Trophoblast cell (in vitro differentiated cells and primary cell): ENCODE data around the gene STK10.
A peak's percentile ranks its signal among the peaks of the same experiment; 100 is the strongest.

Experiments used
- DNase-seq, 2 donors: peaks; one replicate each; pipeline ENCODE4 v3.0.0-alpha.2; 2016
- H2AFZ ChIP-seq: 2 replicates; pipeline ENCODE4 v1.6.1; 2013; ENCODE audit warnings: low read length, moderate library complexity, mild to moderate bottlenecking; ENCODE audit not compliant: insufficient read depth, poor library complexity
- H2AK5ac ChIP-seq: 2 replicates; pipeline ENCODE4 v1.6.1; 2013; ENCODE audit warnings: mild to moderate bottlenecking, low read length
- H2BK120ac ChIP-seq: 2 replicates; pipeline ENCODE4 v1.6.1; 2013; ENCODE audit warnings: low read length, mild to moderate bottlenecking, moderate library complexity; ENCODE audit not compliant: insufficient read depth, poor library complexity
- H2BK12ac ChIP-seq: 2 replicates; pipeline ENCODE4 v1.6.1; 2013; ENCODE audit warnings: mild to moderate bottlenecking, low read length, moderate library complexity
- H2BK5ac ChIP-seq: 2 replicates; pipeline ENCODE4 v1.6.1; 2013; ENCODE audit warnings: low read length, low read depth, moderate library complexity, mild to moderate bottlenecking; ENCODE audit not compliant: poor library complexity
- H3K14ac ChIP-seq: 2 replicates; pipeline ENCODE4 v1.6.1; 2013; ENCODE audit warnings: mild to moderate bottlenecking, low read length
- H3K18ac ChIP-seq: 2 replicates; pipeline ENCODE4 v1.6.1; 2013; ENCODE audit warnings: mild to moderate bottlenecking, low read length
- H3K23ac ChIP-seq: 2 replicates; pipeline ENCODE4 v1.6.1; 2013; ENCODE audit warnings: low read length
- H3K27ac ChIP-seq: 2 replicates; pipeline ENCODE4 v1.5.1; 2013; ENCODE audit warnings: low read depth, mild to moderate bottlenecking, inconsistent platforms, low read length, moderate library complexity
- H3K27me3 ChIP-seq: 2 replicates; pipeline ENCODE4 v1.6.1; 2013; ENCODE audit warnings: inconsistent platforms, mild to moderate bottlenecking, low read length, moderate library complexity; ENCODE audit not compliant: insufficient read depth
- H3K36me3 ChIP-seq, 2 experiments: 1 replicate in 1 of 2; 2 replicates in 1 of 2; pipeline ENCODE4 v1.6.1; 2013; ENCODE audit warnings: low read length in 2 of 2, mild to moderate bottlenecking in 2 of 2, moderate library complexity in 1 of 2; ENCODE audit not compliant: insufficient read depth in 2 of 2, control insufficient read depth in 1 of 2
- H3K4ac ChIP-seq: 2 replicates; pipeline ENCODE4 v1.6.1; 2013; ENCODE audit warnings: low read depth, mild to moderate bottlenecking, low read length, moderate library complexity
- H3K4me1 ChIP-seq, 2 experiments: 1 replicate in 1 of 2; 2 replicates in 1 of 2; pipeline ENCODE4 v1.6.1; 2013; ENCODE audit warnings: low read length in 2 of 2, mild to moderate bottlenecking in 2 of 2, moderate library complexity in 1 of 2; ENCODE audit not compliant: insufficient read depth in 2 of 2, control insufficient read depth in 1 of 2
- H3K4me2 ChIP-seq: 2 replicates; pipeline ENCODE4 v1.6.1; 2013; ENCODE audit warnings: inconsistent platforms, mild to moderate bottlenecking, low read length, moderate library complexity
- H3K4me3 ChIP-seq: 2 replicates; pipeline ENCODE4 v1.5.1; 2013; ENCODE audit warnings: mild to moderate bottlenecking, low read depth, low read length, inconsistent platforms
- H3K79me1 ChIP-seq: one replicate; pipeline ENCODE4 v1.6.1; 2013; ENCODE audit warnings: low read length
- H3K79me2 ChIP-seq: 2 replicates; pipeline ENCODE4 v1.6.1; 2013; ENCODE audit warnings: low read length, mild to moderate bottlenecking; ENCODE audit not compliant: control insufficient read depth, insufficient read depth, poor library complexity
- H3K9ac ChIP-seq: 2 replicates; pipeline ENCODE4 v1.6.1; 2013; ENCODE audit warnings: mild to moderate bottlenecking, low read length
- H3K9me3 ChIP-seq: 2 replicates; pipeline ENCODE4 v1.6.1; 2013; ENCODE audit warnings: low read depth, mild to moderate bottlenecking, control low read depth, inconsistent platforms, low read length; ENCODE audit not compliant: insufficient read depth
- H4K12ac ChIP-seq: 2 replicates; pipeline ENCODE4 v1.6.1; 2013; ENCODE audit warnings: low read depth, mild to moderate bottlenecking, low read length, moderate library complexity
- H4K8ac ChIP-seq: 2 replicates; pipeline ENCODE4 v1.6.1; 2013; ENCODE audit warnings: low read depth, mild to moderate bottlenecking, low read length, moderate library complexity
- H4K91ac ChIP-seq: one replicate; pipeline ENCODE4 v1.6.1; 2013; ENCODE audit warnings: low read depth, mild to moderate bottlenecking, low read length, moderate library complexity
- WGBS: extraction: QIAGEN DNeasy Blood & Tissue Kit; methylation state at CpG from one replicate; pipeline ENCODE4 v1.1.7; 2013; ENCODE audit warnings: missing lambda C conversion rate; ENCODE audit not compliant: insufficient read length, insufficient coverage; ENCODE audit errors: extremely low coverage; 5-methylcytosine and 5-hydroxymethylcytosine counted together

STK10 gene

GRCh38 chr5:172003746-172004145 lies 184.3 kb downstream of the STK10 start:
- 100% methylated on average over 1 of the region's 1 CpG for WGBS
- Histone ChIP-seq H2BK12ac (no peak overlapping the region), H3K9ac (no peak overlapping the region), H3K4me2 (no peak overlapping the region), H4K91ac (no peak overlapping the region), H3K4me1 (peaks cover 3 to 11% of the 10 kb centered on the region in 2 experiments), H3K36me3 (no peaks in the 10 kb centered on the region), H3K9me3 (no peaks in the 10 kb centered on the region), H3K79me1 (peaks cover 14% of the 10 kb centered on the region), H3K23ac (no peak overlapping the region), H2AK5ac (no peak overlapping the region), H3K14ac (no peak overlapping the region), H3K4me3 (no peak overlapping the region), H3K79me2 (peaks cover 18% of the 10 kb centered on the region), H4K8ac (no peak overlapping the region), H2BK5ac (no peak overlapping the region), H2AFZ (no peak overlapping the region), H2BK120ac (no peak overlapping the region), H3K27ac (no peak overlapping the region), H3K27me3 (no peaks in the 10 kb centered on the region), H3K18ac (no peak overlapping the region), H3K4ac (no peak overlapping the region), H4K12ac (no peak overlapping the region)
- DNase-seq: no peak

GRCh38 chr5:172002840-172003512 lies 185.0 kb downstream of the STK10 start:
- no peak overlapping the region for H4K8ac ChIP-seq
- H3K23ac ChIP-seq: no peak overlapping the region
- H3K4me2 ChIP-seq: no peak overlapping the region
- WGBS: no CpG with 5 or more reads among the region's 6 CpGs
- peaks cover 3 to 11% of the 10 kb centered on the region in 2 experiments for H3K4me1 ChIP-seq
- no peaks in the 10 kb centered on the region for H3K27me3 ChIP-seq
- H3K36me3 ChIP-seq: no peaks in the 10 kb centered on the region
- H3K4me3 ChIP-seq: no peak overlapping the region
- no peak overlapping the region for H3K18ac ChIP-seq
- no peak overlapping the region for H4K91ac ChIP-seq
- H2AK5ac ChIP-seq: no peak overlapping the region
- H2AFZ ChIP-seq: no peak overlapping the region
- no peak overlapping the region for H3K27ac ChIP-seq
- no peak overlapping the region for H4K12ac ChIP-seq
- H3K14ac ChIP-seq: no peak overlapping the region
- peaks cover 14% of the 10 kb centered on the region for H3K79me1 ChIP-seq
- no peak overlapping the region for H2BK12ac ChIP-seq
- H3K4ac ChIP-seq: peak overlapping the region; percentile 50
- no peak overlapping the region for H2BK120ac ChIP-seq
- peaks cover 22% of the 10 kb centered on the region for H3K79me2 ChIP-seq
- no peaks in the 10 kb centered on the region for H3K9me3 ChIP-seq
- no peak for DNase-seq
- H3K9ac ChIP-seq: no peak overlapping the region
- H2BK5ac ChIP-seq: no peak overlapping the region

- Histone ChIP-seq H2AFZ (no peak overlapping the region), H3K14ac (no peak overlapping the region), H3K18ac (no peak overlapping the region), H3K79me1 (peaks cover 14% of the 10 kb centered on the region), H4K8ac (no peak overlapping the region), H3K27ac (no peak overlapping the region), H3K23ac (no peak overlapping the region), H3K36me3 (no peaks in the 10 kb centered on the region), H3K9me3 (no peaks in the 10 kb centered on the region), H2AK5ac (no peak overlapping the region), H3K27me3 (no peaks in the 10 kb centered on the region), H3K4me2 (no peak overlapping the region), H2BK5ac (no peak overlapping the region), H2BK120ac (no peak overlapping the region), H3K4ac (peak overlapping the region; percentile 79), H3K79me2 (peaks cover 22% of the 10 kb centered on the region), H3K9ac (no peak overlapping the region), H3K4me3 (no peak overlapping the region), H4K91ac (no peak overlapping the region), H3K4me1 (peaks cover 0 to 5% of the 10 kb centered on the region in 2 experiments), H4K12ac (no peak overlapping the region), H2BK12ac (no peak overlapping the region)
- WGBS: no CpG with 5 or more reads among the region's 2 CpGs
- no peak for DNase-seq
These were observed 185.7 kb downstream of the STK10 start for GRCh38 chr5:172002310-172002709.

GRCh38 chr5:171999877-172000276 lies 188.1 kb downstream of the STK10 start:
- no peak overlapping the region for H4K91ac ChIP-seq
- H3K4me1 ChIP-seq: peaks cover 0 to 3% of the 10 kb centered on the region in 2 experiments
- H3K4me3 ChIP-seq: no peak overlapping the region
- H3K79me2 ChIP-seq: peaks cover 5% of the 10 kb centered on the region
- no peak overlapping the region for H3K9ac ChIP-seq
- no CpG with 5 or more reads among the region's 5 CpGs for WGBS
- H4K12ac ChIP-seq: no peak overlapping the region
- H3K18ac ChIP-seq: no peak overlapping the region
- no peak overlapping the region for H2BK5ac ChIP-seq
- H3K27me3 ChIP-seq: no peaks in the 10 kb centered on the region
- H3K36me3 ChIP-seq: peaks cover 3% of the 10 kb centered on the region in 2 experiments
- H3K9me3 ChIP-seq: no peaks in the 10 kb centered on the region
- H2AK5ac ChIP-seq: no peak overlapping the region
- H2AFZ ChIP-seq: no peak overlapping the region
- no peak overlapping the region for H2BK120ac ChIP-seq
- H3K4me2 ChIP-seq: no peak overlapping the region
- no peak overlapping the region for H2BK12ac ChIP-seq
- no peak overlapping the region for H4K8ac ChIP-seq
- H3K14ac ChIP-seq: no peak overlapping the region
- no peaks in the 10 kb centered on the region for H3K79me1 ChIP-seq
- no peak overlapping the region for H3K4ac ChIP-seq
- DNase-seq: no peak
- no peak overlapping the region for H3K27ac ChIP-seq
- H3K23ac ChIP-seq: no peak overlapping the region
